KMS-11 (cell line): Measurements from ENCODE around the gene PDLIM5.

ENCODE experiments used
- H2AFZ ChIP-seq: fragments of 200-600 bp; sonication (generic); 2 replicates; pipeline ENCODE4 v1.6.1; 2016; ENCODE audit warnings: antibody characterized with exemption, mixed run types, low read depth
- H3K27ac ChIP-seq: fragments of 200-600 bp; sonication (generic); 2 replicates; pipeline ENCODE4 v1.6.1; 2016; ENCODE audit warnings: mild to moderate bottlenecking, mixed run types
- H3K27me3 ChIP-seq: fragments of 200-600 bp; sonication (generic); 2 replicates; pipeline ENCODE4 v1.6.1; 2017; ENCODE audit warnings: mild to moderate bottlenecking, low read depth, mixed run types, moderate library complexity; ENCODE audit not compliant: insufficient read depth
- H3K36me3 ChIP-seq: fragments of 200-600 bp; sonication (generic); 2 replicates; pipeline ENCODE4 v1.6.1; 2017; ENCODE audit warnings: mild to moderate bottlenecking, mixed run types; ENCODE audit not compliant: insufficient read depth
- H3K4me1 ChIP-seq: fragments of 200-600 bp; sonication (generic); 2 replicates; pipeline ENCODE4 v1.6.1; 2016; ENCODE audit warnings: mild to moderate bottlenecking, low read depth, mixed run types; ENCODE audit not compliant: poor library complexity, severe bottlenecking
- H3K4me2 ChIP-seq: fragments of 200-600 bp; sonication (generic); 2 replicates; pipeline ENCODE4 v1.7.0; 2016; ENCODE audit warnings: mild to moderate bottlenecking, mixed run types
- H3K4me3 ChIP-seq: fragments of 200-600 bp; sonication (generic); IDR thresholded peaks from 2 replicates; pipeline ENCODE4 v1.6.1; 2017; ENCODE audit warnings: low read depth, low read length, mixed read lengths; ENCODE audit not compliant: insufficient read depth
- H3K79me2 ChIP-seq: fragments of 200-600 bp; sonication (generic); 2 replicates; pipeline ENCODE4 v1.6.1; 2016; ENCODE audit warnings: low read depth, mixed run types; ENCODE audit not compliant: insufficient read depth
- H3K9ac ChIP-seq: fragments of 200-600 bp; sonication (generic); 2 replicates; pipeline ENCODE4 v1.6.1; 2016; ENCODE audit warnings: mild to moderate bottlenecking, mixed run types
- H4K20me1 ChIP-seq: fragments of 200-600 bp; sonication (generic); 2 replicates; pipeline ENCODE4 v1.6.1; 2016; ENCODE audit warnings: mild to moderate bottlenecking, mixed run types; ENCODE audit not compliant: insufficient read depth
- TF ChIP-seq, protein P1 (sequence below): fragments of 200-600 bp; sonication (generic); conservative IDR thresholded peaks from 2 replicates; pipeline ENCODE4 v1.6.1; 2017; ENCODE audit warnings: low read depth, mild to moderate bottlenecking, antibody characterized with exemption, low read length, moderate library complexity, mixed read lengths

Gene PDLIM5

GRCh38 chr4:94629837-94630236 is 178.1 kb downstream of the PDLIM5 start:
- H2AFZ ChIP-seq: no peak overlapping the region
- no peaks in the 10 kb centered on the region for H3K79me2 ChIP-seq
- H3K36me3 ChIP-seq: no peaks in the 10 kb centered on the region
- TF ChIP-seq, protein P1, sequence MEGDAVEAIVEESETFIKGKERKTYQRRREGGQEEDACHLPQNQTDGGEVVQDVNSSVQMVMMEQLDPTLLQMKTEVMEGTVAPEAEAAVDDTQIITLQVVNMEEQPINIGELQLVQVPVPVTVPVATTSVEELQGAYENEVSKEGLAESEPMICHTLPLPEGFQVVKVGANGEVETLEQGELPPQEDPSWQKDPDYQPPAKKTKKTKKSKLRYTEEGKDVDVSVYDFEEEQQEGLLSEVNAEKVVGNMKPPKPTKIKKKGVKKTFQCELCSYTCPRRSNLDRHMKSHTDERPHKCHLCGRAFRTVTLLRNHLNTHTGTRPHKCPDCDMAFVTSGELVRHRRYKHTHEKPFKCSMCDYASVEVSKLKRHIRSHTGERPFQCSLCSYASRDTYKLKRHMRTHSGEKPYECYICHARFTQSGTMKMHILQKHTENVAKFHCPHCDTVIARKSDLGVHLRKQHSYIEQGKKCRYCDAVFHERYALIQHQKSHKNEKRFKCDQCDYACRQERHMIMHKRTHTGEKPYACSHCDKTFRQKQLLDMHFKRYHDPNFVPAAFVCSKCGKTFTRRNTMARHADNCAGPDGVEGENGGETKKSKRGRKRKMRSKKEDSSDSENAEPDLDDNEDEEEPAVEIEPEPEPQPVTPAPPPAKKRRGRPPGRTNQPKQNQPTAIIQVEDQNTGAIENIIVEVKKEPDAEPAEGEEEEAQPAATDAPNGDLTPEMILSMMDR: no peak
- H4K20me1 ChIP-seq: no peaks in the 10 kb centered on the region
- no peaks in the 10 kb centered on the region for H3K27me3 ChIP-seq
- no peak overlapping the region for H3K4me2 ChIP-seq
- H3K27ac ChIP-seq: no peak overlapping the region
- H3K9ac ChIP-seq: no peak overlapping the region
- H3K4me3 ChIP-seq: no peak overlapping the region
- no peaks in the 10 kb centered on the region for H3K4me1 ChIP-seq

GRCh38 chr4:94634271-94634670 is 182.5 kb downstream of the PDLIM5 start:
- Histone ChIP-seq H3K36me3 (no peaks in the 10 kb centered on the region), H3K27me3 (no peaks in the 10 kb centered on the region), H3K79me2 (no peaks in the 10 kb centered on the region), H2AFZ (no peak overlapping the region), H3K27ac (no peak overlapping the region), H3K4me2 (no peak overlapping the region), H3K4me1 (no peaks in the 10 kb centered on the region), H3K9ac (no peak overlapping the region), H4K20me1 (no peaks in the 10 kb centered on the region), H3K4me3 (no peak overlapping the region)
- TF ChIP-seq, protein P1: no peak

GRCh38 chr4:94635177-94635576 is 183.4 kb downstream of the PDLIM5 start:
- Histone ChIP-seq H3K27me3 (no peaks in the 10 kb centered on the region), H3K4me1 (no peaks in the 10 kb centered on the region), H3K4me2 (no peak overlapping the region), H4K20me1 (no peaks in the 10 kb centered on the region), H3K4me3 (no peak overlapping the region), H3K9ac (no peak overlapping the region), H3K79me2 (no peaks in the 10 kb centered on the region), H2AFZ (no peak overlapping the region), H3K27ac (no peak overlapping the region), H3K36me3 (no peaks in the 10 kb centered on the region)
- TF ChIP-seq, protein P1: no peak

DNA sequence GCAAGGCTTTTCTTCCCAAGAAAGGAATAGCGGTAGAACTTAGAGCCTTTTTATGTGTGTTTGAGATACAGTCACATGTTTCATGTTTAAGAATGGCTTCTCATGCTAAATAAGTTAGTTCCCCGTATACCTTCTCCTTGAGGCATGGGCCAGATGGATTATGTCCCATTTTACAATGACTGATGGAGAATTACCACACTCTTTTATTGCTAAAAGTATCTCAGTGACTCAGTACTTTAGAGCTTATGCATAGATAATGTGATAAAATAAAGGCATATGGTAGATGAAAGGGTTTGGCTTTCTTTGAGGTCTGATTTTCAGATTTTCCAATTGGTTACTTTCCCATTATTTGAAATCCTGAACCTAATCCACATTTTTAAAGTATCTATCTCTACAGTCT is 184.3 kb downstream of the PDLIM5 start:
- H3K4me1 ChIP-seq: no peaks in the 10 kb centered on the region
- TF ChIP-seq, protein P1: no peak
- no peak overlapping the region for H2AFZ ChIP-seq
- no peak overlapping the region for H3K27ac ChIP-seq
- no peak overlapping the region for H3K4me2 ChIP-seq
- no peak overlapping the region for H3K9ac ChIP-seq
- H4K20me1 ChIP-seq: no peaks in the 10 kb centered on the region
- H3K36me3 ChIP-seq: no peaks in the 10 kb centered on the region
- H3K4me3 ChIP-seq: no peak overlapping the region
- H3K27me3 ChIP-seq: no peaks in the 10 kb centered on the region
- H3K79me2 ChIP-seq: no peaks in the 10 kb centered on the region
